RWPE1 (cell line): ENCODE results near the gene DHFR2.

ENCODE experiments used
- CTCF ChIA-PET: fragments of 350-600 bp; sonication (Branson Sonifier 250); formaldehyde crosslinking; extraction: SDS; loops from one replicate; lab custom pipeline; 2021; lab: Yijun Ruan, JAX
- POLR2A ChIA-PET: fragments of 400-600 bp; formaldehyde crosslinking; extraction: SDS; loops from one replicate; lab custom pipeline; 2020; ENCODE audit warnings: antibody characterized with exemption; ENCODE audit not compliant: low non-redundant PET; lab: Yijun Ruan, JAX
- DNase-seq: peaks from one replicate; pipeline ENCODE4 v3.0.0; 2012; ENCODE audit warnings: low spot score
- H3K27ac ChIP-seq: fragments of 450-650 bp; 2 replicates; pipeline ENCODE4 v1.5.1; 2017
- TF ChIP-seq, protein P1 (sequence below): fragments of 450-650 bp; conservative IDR thresholded peaks from 2 replicates; pipeline ENCODE4 v1.5.1; 2017; ENCODE audit warnings: low read depth, mild to moderate bottlenecking

DHFR2 gene

DNA sequence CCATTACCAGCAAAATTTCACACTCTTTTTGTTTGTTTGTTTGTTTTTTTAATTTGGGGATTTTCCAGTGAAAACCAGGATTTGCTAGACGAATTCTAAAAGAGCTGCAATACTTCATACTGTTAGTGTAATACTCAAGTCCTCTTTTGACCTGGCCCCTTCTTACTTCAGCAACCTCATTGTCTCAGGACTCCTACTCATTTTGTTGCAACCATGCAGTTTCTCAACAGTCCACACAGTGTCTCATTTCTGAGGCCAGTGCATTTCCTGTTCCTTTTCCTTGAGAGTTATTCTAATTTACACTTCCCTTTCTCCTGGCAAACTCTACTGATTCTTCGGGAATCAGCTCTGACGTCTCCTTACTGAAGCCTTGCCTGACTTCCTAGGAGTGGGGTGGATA lies 35.7 kb upstream of the DHFR2 start:
- DNase-seq = no peak
- TF ChIP-seq, protein P1, sequence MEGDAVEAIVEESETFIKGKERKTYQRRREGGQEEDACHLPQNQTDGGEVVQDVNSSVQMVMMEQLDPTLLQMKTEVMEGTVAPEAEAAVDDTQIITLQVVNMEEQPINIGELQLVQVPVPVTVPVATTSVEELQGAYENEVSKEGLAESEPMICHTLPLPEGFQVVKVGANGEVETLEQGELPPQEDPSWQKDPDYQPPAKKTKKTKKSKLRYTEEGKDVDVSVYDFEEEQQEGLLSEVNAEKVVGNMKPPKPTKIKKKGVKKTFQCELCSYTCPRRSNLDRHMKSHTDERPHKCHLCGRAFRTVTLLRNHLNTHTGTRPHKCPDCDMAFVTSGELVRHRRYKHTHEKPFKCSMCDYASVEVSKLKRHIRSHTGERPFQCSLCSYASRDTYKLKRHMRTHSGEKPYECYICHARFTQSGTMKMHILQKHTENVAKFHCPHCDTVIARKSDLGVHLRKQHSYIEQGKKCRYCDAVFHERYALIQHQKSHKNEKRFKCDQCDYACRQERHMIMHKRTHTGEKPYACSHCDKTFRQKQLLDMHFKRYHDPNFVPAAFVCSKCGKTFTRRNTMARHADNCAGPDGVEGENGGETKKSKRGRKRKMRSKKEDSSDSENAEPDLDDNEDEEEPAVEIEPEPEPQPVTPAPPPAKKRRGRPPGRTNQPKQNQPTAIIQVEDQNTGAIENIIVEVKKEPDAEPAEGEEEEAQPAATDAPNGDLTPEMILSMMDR = no peak
- ChIA-PET POLR2A (no interaction called here), CTCF (no interaction called here)
- no peak overlapping the region for H3K27ac ChIP-seq

DNA sequence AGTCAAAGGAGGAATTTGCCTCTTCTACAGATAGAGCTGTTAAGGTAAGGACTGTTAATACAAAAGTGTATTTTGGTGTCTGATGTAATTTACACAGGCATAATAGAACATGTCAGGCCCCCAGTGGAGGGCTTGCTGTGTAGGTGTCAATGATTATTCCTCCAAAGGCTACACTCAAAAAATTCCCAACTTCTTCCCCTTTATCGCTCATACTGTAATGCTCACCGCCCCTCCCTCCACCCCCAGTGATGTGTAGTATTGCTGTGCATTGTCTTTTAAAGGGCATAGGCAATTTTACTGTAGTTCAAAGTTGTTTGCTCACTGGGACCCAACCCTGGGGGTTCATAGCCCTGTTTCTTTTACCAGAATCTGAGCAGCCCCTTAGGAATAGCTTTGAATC lies 32.4 kb upstream of the DHFR2 start:
- CTCF ChIA-PET = no interaction called here
- TF ChIP-seq, protein P1 = no peak
- no peak for DNase-seq
- POLR2A ChIA-PET = no interaction called here
- no peak overlapping the region for H3K27ac ChIP-seq

DNA sequence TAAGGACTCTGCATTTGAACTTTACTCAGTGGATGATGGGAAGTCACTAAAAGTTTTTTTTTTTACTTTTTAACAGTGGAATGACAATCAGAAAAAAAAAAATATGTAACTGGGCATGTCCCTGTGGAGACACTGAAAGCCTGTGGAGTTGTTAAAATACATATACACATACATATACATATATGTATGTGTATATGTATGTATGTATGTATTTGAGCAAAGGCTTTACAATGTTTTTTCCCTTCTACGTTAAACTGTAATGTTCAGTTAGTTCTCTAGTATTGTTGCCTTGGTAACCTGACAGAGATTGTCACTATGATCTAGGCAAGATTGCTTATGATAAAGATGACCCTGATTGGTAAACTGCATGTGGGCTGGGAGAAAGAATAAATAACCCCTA lies 30.4 kb upstream of the DHFR2 start:
- DNase-seq = no peak
- TF ChIP-seq, protein P1 = no peak
- H3K27ac ChIP-seq = no peak overlapping the region
- ChIA-PET POLR2A (no interaction called here), CTCF (no interaction called here)

DNA sequence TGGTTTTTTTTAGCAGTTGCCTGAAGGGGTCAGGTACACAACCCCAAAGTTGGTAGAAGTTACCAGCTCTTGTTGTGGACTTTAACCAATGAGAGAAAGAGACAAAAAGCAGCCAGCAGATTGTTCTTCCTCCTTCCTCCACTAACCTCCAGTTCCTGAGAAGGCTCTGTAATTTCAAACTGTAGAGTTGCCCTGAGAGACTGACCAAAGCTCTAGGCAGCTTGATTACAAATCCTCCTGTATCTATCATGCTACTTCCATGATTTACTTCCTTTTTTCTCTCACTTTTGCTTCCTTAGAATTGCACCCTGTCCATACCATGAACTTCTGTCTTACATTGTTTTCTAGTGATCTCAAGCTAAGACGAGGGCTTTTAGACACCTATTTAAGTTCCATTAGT lies 29.4 kb upstream of the DHFR2 start:
- POLR2A ChIA-PET = no interaction called here
- no peak overlapping the region for H3K27ac ChIP-seq
- CTCF ChIA-PET = interaction anchor here (0.7 kb wide), 1 partner anchor 1058 kb away, joined by 4 read pairs; no protein-coding TSS in a partner anchor
- TF ChIP-seq, protein P1 = no peak
- DNase-seq = no peak

DNA sequence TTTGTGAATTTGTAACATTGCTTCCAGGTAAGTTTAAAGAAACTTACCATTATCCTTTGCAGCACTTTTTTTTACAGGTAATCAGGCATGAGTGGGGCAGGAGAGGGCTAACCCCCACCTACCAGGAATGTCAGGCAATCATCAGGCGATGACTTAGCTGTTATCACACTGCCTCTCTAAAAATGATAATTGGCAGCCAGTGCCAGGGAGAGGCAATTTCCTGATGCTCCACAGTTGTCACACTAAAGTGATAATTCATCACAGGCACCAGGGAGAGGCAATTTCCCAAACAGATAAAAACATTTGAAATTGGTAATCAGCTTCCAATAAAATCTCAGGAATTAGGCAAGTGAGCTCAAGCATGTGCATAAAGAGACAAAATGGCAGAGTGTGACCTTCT lies 26.4 kb upstream of the DHFR2 start:
- CTCF ChIA-PET = no interaction called here
- TF ChIP-seq, protein P1 = no peak
- H3K27ac ChIP-seq = no peak overlapping the region
- POLR2A ChIA-PET = no interaction called here
- no peak for DNase-seq

DNA sequence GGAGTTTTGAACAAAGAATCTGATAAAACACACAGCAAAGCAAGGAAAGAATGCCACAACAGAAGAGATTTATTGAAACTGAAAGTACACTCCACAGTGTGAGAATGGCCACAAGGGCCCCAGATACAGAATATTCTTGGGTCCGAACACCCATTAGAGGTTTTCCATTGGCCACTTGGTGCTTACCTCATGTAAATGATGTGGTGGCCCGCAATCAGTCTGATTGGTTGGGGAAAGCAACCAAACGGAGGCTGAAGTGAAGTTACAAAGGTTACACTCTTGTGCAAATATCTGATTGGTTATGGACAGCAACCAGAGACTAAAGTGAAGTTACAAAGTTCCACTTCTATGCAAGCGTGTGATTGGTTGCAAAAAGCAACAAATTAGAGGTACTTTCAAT lies 20.5 kb upstream of the DHFR2 start:
- DNase-seq = no peak
- no peak overlapping the region for H3K27ac ChIP-seq
- ChIA-PET CTCF (no interaction called here), POLR2A (no interaction called here)
- TF ChIP-seq, protein P1 = no peak
